ENCODE data around the gene DNAAF8.

DNAAF8 gene

GRCh38 chr16:4754865-4755264 is 20.5 kb downstream of the DNAAF8 start:
- Histone ChIP-seq H3K27me3 (ENCODE audit: control insufficient read depth in 1 of 2, insufficient read depth in 1 of 2, low read length in 2 of 2) (no peaks in the 10 kb centered on the region), H2BK12ac (ENCODE audit: low read length in 2 of 2) (no peak overlapping the region), H3K79me1 (replicated peaks; ENCODE audit: low read length, poor library complexity, severe bottlenecking) (peaks cover 35% of the 10 kb centered on the region), H3K18ac (ENCODE audit: low read depth in 1 of 2, low read length in 2 of 2) (no peak overlapping the region), H4K8ac (ENCODE audit: low read length) (no peak overlapping the region), H3K9me3 (ENCODE audit: control insufficient read depth, low read length) (no peaks in the 10 kb centered on the region), H4K91ac (ENCODE audit: low read length) (no peak overlapping the region), H2AFZ (ENCODE audit: low read depth, low read length) (no peak overlapping the region), H3K23ac (ENCODE audit: low read length in 2 of 2) (no peak overlapping the region), H2BK5ac (ENCODE audit: low read depth, low read length, poor library complexity, severe bottlenecking) (no peak overlapping the region), H3K9ac (ENCODE audit: low read length) (no peak overlapping the region), H2BK15ac (ENCODE audit: low read depth, poor library complexity, severe bottlenecking) (no peak overlapping the region), H3K14ac (ENCODE audit: low read length in 2 of 2) (no peak overlapping the region), H3K4ac (ENCODE audit: low read depth in 1 of 2, low read length in 2 of 2) (no peak overlapping the region), H3K4me1 (ENCODE audit: control insufficient read depth, insufficient read depth, low read depth, low read length) (peaks cover 2% of the 10 kb centered on the region), H2BK120ac (ENCODE audit: low read depth, low read length) (no peak overlapping the region), H3K4me2 (ENCODE audit: low read length, poor library complexity, severe bottlenecking) (no peak overlapping the region), H2AK5ac (ENCODE audit: low read length, severe bottlenecking) (no peak overlapping the region), H3K36me3 (ENCODE audit: control insufficient read depth in 1 of 2, insufficient read depth in 2 of 2, low read depth in 1 of 2, low read length in 2 of 2) (peaks cover 74 to 86% of the 10 kb centered on the region in 2 experiments), H3K4me3 (ENCODE audit: insufficient read depth in 1 of 2, low read depth in 1 of 2, low read length in 2 of 2) (no peak overlapping the region), H3K27ac (ENCODE audit: low read length, poor library complexity, severe bottlenecking) (no peak overlapping the region)
- 100% methylated on average over 4 of the region's 4 CpGs for WGBS
- no peak for DNase-seq

- DNase-seq: no peak
- no peak overlapping the region for H3K4ac ChIP-seq (ENCODE audit: low read depth in 1 of 2, low read length in 2 of 2)
- no peak overlapping the region for H2AK5ac ChIP-seq (ENCODE audit: low read length, severe bottlenecking)
- H3K18ac ChIP-seq (ENCODE audit: low read depth in 1 of 2, low read length in 2 of 2): no peak overlapping the region
- H4K8ac ChIP-seq (ENCODE audit: low read length): no peak overlapping the region
- H2BK15ac ChIP-seq (ENCODE audit: low read depth, poor library complexity, severe bottlenecking): no peak overlapping the region
- peaks cover 41% of the 10 kb centered on the region for H3K79me1 ChIP-seq (replicated peaks; ENCODE audit: low read length, poor library complexity, severe bottlenecking)
- H2BK120ac ChIP-seq (ENCODE audit: low read depth, low read length): no peak overlapping the region
- no peak overlapping the region for H3K14ac ChIP-seq (ENCODE audit: low read length in 2 of 2)
- no peak overlapping the region for H4K91ac ChIP-seq (ENCODE audit: low read length)
- 97% methylated on average over 6 of the region's 6 CpGs for WGBS
- no peak overlapping the region for H3K27ac ChIP-seq (ENCODE audit: low read length, poor library complexity, severe bottlenecking)
- peaks cover 78 to 90% of the 10 kb centered on the region in 2 experiments for H3K36me3 ChIP-seq (ENCODE audit: control insufficient read depth in 1 of 2, insufficient read depth in 2 of 2, low read depth in 1 of 2, low read length in 2 of 2)
- H3K27me3 ChIP-seq (ENCODE audit: control insufficient read depth in 1 of 2, insufficient read depth in 1 of 2, low read length in 2 of 2): no peaks in the 10 kb centered on the region
- H2BK12ac ChIP-seq (ENCODE audit: low read length in 2 of 2): no peak overlapping the region
- H3K4me3 ChIP-seq (ENCODE audit: insufficient read depth in 1 of 2, low read depth in 1 of 2, low read length in 2 of 2): no peak overlapping the region
- peaks cover 2% of the 10 kb centered on the region for H3K4me1 ChIP-seq (ENCODE audit: control insufficient read depth, insufficient read depth, low read depth, low read length)
- H2AFZ ChIP-seq (ENCODE audit: low read depth, low read length): no peak overlapping the region
- H2BK5ac ChIP-seq (ENCODE audit: low read depth, low read length, poor library complexity, severe bottlenecking): no peak overlapping the region
- no peak overlapping the region for H3K4me2 ChIP-seq (ENCODE audit: low read length, poor library complexity, severe bottlenecking)
- H3K9ac ChIP-seq (ENCODE audit: low read length): no peak overlapping the region
- no peaks in the 10 kb centered on the region for H3K9me3 ChIP-seq (ENCODE audit: control insufficient read depth, low read length)
- H3K23ac ChIP-seq (ENCODE audit: low read length in 2 of 2): peak overlapping the region in 1 of 2 experiments; percentile 28
Measured at GRCh38 chr16:4755687-4756086, 21.4 kb downstream of the DNAAF8 start.

- Histone ChIP-seq H3K4me2 (ENCODE audit: low read length, poor library complexity, severe bottlenecking) (no peak overlapping the region), H3K9ac (ENCODE audit: low read length) (no peak overlapping the region), H2BK5ac (ENCODE audit: low read depth, low read length, poor library complexity, severe bottlenecking) (no peak overlapping the region), H3K4me3 (ENCODE audit: insufficient read depth in 1 of 2, low read depth in 1 of 2, low read length in 2 of 2) (no peak overlapping the region), H3K4me1 (ENCODE audit: control insufficient read depth, insufficient read depth, low read depth, low read length) (peaks cover 8% of the 10 kb centered on the region), H3K36me3 (ENCODE audit: control insufficient read depth in 1 of 2, insufficient read depth in 2 of 2, low read depth in 1 of 2, low read length in 2 of 2) (peaks cover 74 to 86% of the 10 kb centered on the region in 2 experiments), H3K18ac (ENCODE audit: low read depth in 1 of 2, low read length in 2 of 2) (no peak overlapping the region), H3K27me3 (ENCODE audit: control insufficient read depth in 1 of 2, insufficient read depth in 1 of 2, low read length in 2 of 2) (no peaks in the 10 kb centered on the region), H3K14ac (ENCODE audit: low read length in 2 of 2) (no peak overlapping the region), H2BK12ac (ENCODE audit: low read length in 2 of 2) (no peak overlapping the region), H3K9me3 (ENCODE audit: control insufficient read depth, low read length) (no peaks in the 10 kb centered on the region), H2BK15ac (ENCODE audit: low read depth, poor library complexity, severe bottlenecking) (no peak overlapping the region), H3K23ac (ENCODE audit: low read length in 2 of 2) (no peak overlapping the region), H4K8ac (ENCODE audit: low read length) (peak overlapping the region; percentile 12), H2BK120ac (ENCODE audit: low read depth, low read length) (no peak overlapping the region), H3K27ac (ENCODE audit: low read length, poor library complexity, severe bottlenecking) (no peak overlapping the region), H3K4ac (ENCODE audit: low read depth in 1 of 2, low read length in 2 of 2) (no peak overlapping the region), H2AK5ac (ENCODE audit: low read length, severe bottlenecking) (no peak overlapping the region), H2AFZ (ENCODE audit: low read depth, low read length) (no peak overlapping the region), H4K91ac (ENCODE audit: low read length) (peak overlapping the region; percentile 59), H3K79me1 (replicated peaks; ENCODE audit: low read length, poor library complexity, severe bottlenecking) (peaks cover 45% of the 10 kb centered on the region)
- DNase-seq: no peak
- 95% methylated on average over 23 of the region's 23 CpGs for WGBS
Measured at GRCh38 chr16:4760221-4760910, 26.0 kb downstream of the DNAAF8 start.

GRCh38 chr16:4762205-4762604 is 27.9 kb downstream of the DNAAF8 start:
- Histone ChIP-seq H2BK5ac (ENCODE audit: low read depth, low read length, poor library complexity, severe bottlenecking) (no peak overlapping the region), H3K27me3 (ENCODE audit: control insufficient read depth in 1 of 2, insufficient read depth in 1 of 2, low read length in 2 of 2) (no peaks in the 10 kb centered on the region), H3K4me3 (ENCODE audit: insufficient read depth in 1 of 2, low read depth in 1 of 2, low read length in 2 of 2) (no peak overlapping the region), H4K8ac (ENCODE audit: low read length) (no peak overlapping the region), H2BK120ac (ENCODE audit: low read depth, low read length) (no peak overlapping the region), H3K79me1 (replicated peaks; ENCODE audit: low read length, poor library complexity, severe bottlenecking) (peaks cover 43% of the 10 kb centered on the region), H3K18ac (ENCODE audit: low read depth in 1 of 2, low read length in 2 of 2) (no peak overlapping the region), H3K4ac (ENCODE audit: low read depth in 1 of 2, low read length in 2 of 2) (no peak overlapping the region), H3K14ac (ENCODE audit: low read length in 2 of 2) (no peak overlapping the region), H3K23ac (ENCODE audit: low read length in 2 of 2) (no peak overlapping the region), H3K9me3 (ENCODE audit: control insufficient read depth, low read length) (no peaks in the 10 kb centered on the region), H2BK12ac (ENCODE audit: low read length in 2 of 2) (no peak overlapping the region), H3K4me1 (ENCODE audit: control insufficient read depth, insufficient read depth, low read depth, low read length) (peaks cover 17% of the 10 kb centered on the region), H2BK15ac (ENCODE audit: low read depth, poor library complexity, severe bottlenecking) (no peak overlapping the region), H4K91ac (ENCODE audit: low read length) (no peak overlapping the region), H2AK5ac (ENCODE audit: low read length, severe bottlenecking) (no peak overlapping the region), H3K9ac (ENCODE audit: low read length) (no peak overlapping the region), H3K27ac (ENCODE audit: low read length, poor library complexity, severe bottlenecking) (no peak overlapping the region), H2AFZ (ENCODE audit: low read depth, low read length) (no peak overlapping the region), H3K36me3 (ENCODE audit: control insufficient read depth in 1 of 2, insufficient read depth in 2 of 2, low read depth in 1 of 2, low read length in 2 of 2) (peaks cover 72 to 75% of the 10 kb centered on the region in 2 experiments), H3K4me2 (ENCODE audit: low read length, poor library complexity, severe bottlenecking) (no peak overlapping the region)
- WGBS: 98% methylated on average over 9 of the region's 9 CpGs
- DNase-seq: no peak
